Measurements from ENCODE around the gene PWWP2B. TPM values are rescaled to one million over a fixed set of nuclear protein-coding genes. Genes with fewer than 3 reads are reported as not detected.

Gene PWWP2B
- total and polyA plus RNA-seq, 10 of the 15 experiments (the other 5 are each of a cell fraction or from before 2014, with no cell fraction given): 0.04 to 0.87 (median 0.35) TPM; not detected in 4

GRCh38 chr10:132369636-132370185 lies 27.3 kb upstream of the PWWP2B start:
- no peaks in the 10 kb centered on the region for H4K20me1 ChIP-seq (ENCODE audit: control insufficient read depth, insufficient read depth)
- no peak for FAIRE-seq
- no peak for ATAC-seq
- no peak overlapping the region for H3K4me3 ChIP-seq
- ChIA-PET SMC1A (ENCODE audit: uncharacterized antibody, unreplicated experiment) (no interaction called here), CTCF (no interaction called here), POLR2A (no interaction called here), RAD21 (ENCODE audit: unreplicated experiment) (no interaction called here)
- H3K27me3 ChIP-seq (replicated peaks in 1 of 2; ENCODE audit: control insufficient read depth in 2 of 2, insufficient read depth in 2 of 2, low read length in 1 of 2): no peaks in the 10 kb centered on the region; a peak in 1 of 4 replicates
- no TSS peak for BruUV-seq (replicated peaks)
- no peak overlapping the region for H2AFZ ChIP-seq (ENCODE audit: control insufficient read depth, low read depth, low read length)
- 51% methylated on average over 13 of the region's 13 CpGs for WGBS (ENCODE audit: insufficient coverage, insufficient replicate concordance, low lambda C conversion rate, missing lambda C conversion rate)
- no peaks in the 10 kb centered on the region for H3K36me3 ChIP-seq (ENCODE audit: control insufficient read depth in 2 of 2, insufficient read depth in 2 of 2, low read length in 1 of 2)
- H3K79me2 ChIP-seq (ENCODE audit: control insufficient read depth, insufficient read depth, low read length): no peaks in the 10 kb centered on the region
- H3K27ac ChIP-seq (ENCODE audit: control insufficient read depth, insufficient read depth): no peak overlapping the region
- no peak overlapping the region for H3K9ac ChIP-seq (ENCODE audit: control insufficient read depth, insufficient read depth, low read length)
- DNase-seq (ENCODE audit: low read depth, low spot score): no peak
- no peak overlapping the region for H3K4me2 ChIP-seq (ENCODE audit: control insufficient read depth, insufficient read depth)
- in situ Hi-C loops (cut with MboI): no loop called here
- no peaks in the 10 kb centered on the region for H3K4me1 ChIP-seq (ENCODE audit: control insufficient read depth, insufficient read depth, low read length)
- H3K9me3 ChIP-seq (replicated peaks; ENCODE audit: control insufficient read depth, insufficient read depth, low read length): no peaks in the 10 kb centered on the region; the same call in 2 of the 3 replicates
- intact Hi-C loops (cut with micrococcal nuclease; ENCODE audit: unreplicated experiment): no loop called here
- TF ChIP-seq RAD21 (IDR thresholded peaks at IDR 0.05; ENCODE audit: insufficient read depth, low read depth, low read length): no peak
- TF ChIP-seq MTA2 (IDR thresholded peaks at IDR 0.05; ENCODE audit: low read depth): no peak
- TF ChIP-seq CEBPZ (IDR thresholded peaks at IDR 0.05; ENCODE audit: low read depth, low read length): no peak
- no peak for TF ChIP-seq SMAD1 (IDR thresholded peaks at IDR 0.05; ENCODE audit: low read depth, partially characterized antibody)
- no peak for TF ChIP-seq BCLAF1 (IDR thresholded peaks at IDR 0.05)
- TF ChIP-seq NFIC (IDR thresholded peaks at IDR 0.05; ENCODE audit: low read depth, low read length): no peak
- TF ChIP-seq ZNF384 (IDR thresholded peaks at IDR 0.05; ENCODE audit: borderline replicate concordance, low read depth, low read length): no peak
- TF ChIP-seq MLLT1 (IDR thresholded peaks at IDR 0.05): no peak
- no peak for TF ChIP-seq NR2F1 (conservative IDR thresholded peaks at IDR 0.05)
- no peak for TF ChIP-seq NBN (IDR thresholded peaks at IDR 0.05)
- TF ChIP-seq PAX5 (IDR thresholded peaks at IDR 0.05; ENCODE audit: borderline replicate concordance, low read depth, low read length): no peak
- no peak for TF ChIP-seq KLF5 (IDR thresholded peaks at IDR 0.05; ENCODE audit: partially characterized antibody)
- TF ChIP-seq ZNF24 (IDR thresholded peaks at IDR 0.05): no peak
- no peak for TF ChIP-seq BHLHE40 (IDR thresholded peaks at IDR 0.05; ENCODE audit: borderline replicate concordance in 1 of 2, low read depth in 2 of 2, low read length in 1 of 2)
- no peak for TF ChIP-seq GABPA (IDR thresholded peaks at IDR 0.05; ENCODE audit: low read depth)
- no peak for TF ChIP-seq CHD2 (IDR thresholded peaks at IDR 0.05; ENCODE audit: borderline replicate concordance, low read depth, low read length)
- TF ChIP-seq SUZ12 (IDR thresholded peaks at IDR 0.05; ENCODE audit: unreplicated experiment): no peak
- no peak for TF ChIP-seq TARDBP (IDR thresholded peaks at IDR 0.05; ENCODE audit: borderline replicate concordance)
